K562 (cell line): ENCODE measurements around the gene OBSL1. TPM values are rescaled to one million over a fixed set of nuclear protein-coding genes. Genes with fewer than 3 reads are reported as not detected.

Experiments
- CUX1 ChIP-seq: fragments of 200-800 bp; sonication (Bioruptor generic); IDR thresholded peaks from 2 replicates; pipeline ENCODE4 v1.6.1; 2016; ENCODE audit warnings: missing genetic modification characterization, missing compliant biosample characterization
- E2F6 ChIP-seq, 2 experiments: IDR thresholded peaks; 2 replicates each; pipeline ENCODE4 v1.6.1; 2011; ENCODE audit warnings: borderline replicate concordance in 1 of 2, control low read depth in 1 of 2, low read depth in 1 of 2, low read length in 1 of 2, mild to moderate bottlenecking in 1 of 2, mixed read lengths in 1 of 2, moderate library complexity in 1 of 2; ENCODE audit not compliant: insufficient read depth in 1 of 2, insufficient read length in 1 of 2, poor library complexity in 1 of 2, severe bottlenecking in 1 of 2; ENCODE audit errors: extremely low read depth in 1 of 2
- ELF2 ChIP-seq: fragments of 250-450 bp; sonication (Bioruptor Pico); IDR thresholded peaks from 2 replicates; pipeline ENCODE4 v1.5.0; 2021; ENCODE audit warnings: mild to moderate bottlenecking
- ELK1 ChIP-seq: sonication (generic); formaldehyde crosslinking; IDR thresholded peaks from 2 replicates; pipeline ENCODE4 v1.8.1; 2022; ENCODE audit warnings: missing genetic modification reagents
- JUNB ChIP-seq: fragments of 450-650 bp; formaldehyde crosslinking; conservative IDR thresholded peaks from 2 replicates; pipeline ENCODE4 v1.4.0; 2020; ENCODE audit warnings: mild to moderate bottlenecking
- JUND ChIP-seq, 2 experiments: IDR thresholded peaks; 2 replicates in 1 of 2; 3 replicates in 1 of 2; pipeline ENCODE4 v1.6.1; 2011; ENCODE audit warnings: borderline replicate concordance in 2 of 2, low read depth in 2 of 2, low read length in 2 of 2, improper control_type of control experiment in 1 of 2, missing biosample characterization in 1 of 2, missing genetic modification characterization in 1 of 2, missing genetic modification reagents in 1 of 2
- MYC ChIP-seq, 2 experiments: fragments of 250-450 bp in 1 of 2; sonication (Bioruptor Pico) in 1 of 2; IDR thresholded peaks; 2 replicates each; pipeline versions ENCODE4 v1.5.1 to v1.6.1; 2012 to 2021; ENCODE audit warnings: low read depth in 2 of 2, borderline replicate concordance in 1 of 2, improper control_type of control experiment in 1 of 2, low read length in 1 of 2, mild to moderate bottlenecking in 1 of 2, moderate library complexity in 1 of 2
- SAFB ChIP-seq: fragments of 200-400 bp; formaldehyde crosslinking; IDR thresholded peaks from 2 replicates; pipeline ENCODE4 v1.6.1; 2017; ENCODE audit warnings: low read depth, low read length, borderline replicate concordance
- SMAD4 ChIP-seq: fragments of 250-450 bp; sonication (Bioruptor Pico); conservative IDR thresholded peaks from 2 replicates; pipeline ENCODE4 v1.8.0; 2021; ENCODE audit warnings: inconsistent platforms, mild to moderate bottlenecking, moderate library complexity
- SRSF7 ChIP-seq: fragments of 200-400 bp; formaldehyde crosslinking; optimal IDR thresholded peaks from 2 replicates; pipeline ENCODE3; 2017; ENCODE audit warnings: mild to moderate bottlenecking, low read depth, low read length
- ZBTB9 ChIP-seq: fragments of 450-650 bp; formaldehyde crosslinking; IDR thresholded peaks from 2 replicates; pipeline ENCODE4 v1.4.0; 2020; ENCODE audit warnings: mild to moderate bottlenecking, moderate library complexity
- ZNF324 ChIP-seq: fragments of 250-450 bp; sonication (Bioruptor Pico); IDR thresholded peaks from 2 replicates; pipeline ENCODE4 v1.4.0; 2020; ENCODE audit warnings: mild to moderate bottlenecking
- ZNF589 ChIP-seq: fragments of 200-800 bp; sonication (Bioruptor generic); IDR thresholded peaks from 2 replicates; pipeline ENCODE4 v1.6.1; 2016; ENCODE audit warnings: low read depth, missing genetic modification characterization, missing compliant biosample characterization
- polyA plus RNA-seq, 8 experiments: library from polyadenylated mRNA; depleted of rRNA in 4 of 8; stranded (reverse) in 5 of 8; unstranded in 3 of 8; fragments of >200 nt; fragmentation: Nextera tagmentation in 2 of 8; fragmentation: Illumina TruSeq in 1 of 8; extraction: Ambion mirVana in 2 of 8; extraction: Trizol in 1 of 8; gene quantifications; 2 replicates each; pipeline versions ENCODE4 v1.2.1 to v1.2.3, GENCODE V29; 2011 to 2014; ENCODE audit warnings: inconsistent platforms in 1 of 8, missing spikeins in 1 of 8
- total RNA-seq, 7 experiments: library from RNA; depleted of rRNA in 6 of 7; stranded (reverse); fragments of >200 nt in 6 of 7; fragmentation: Illumina TruSeq in 2 of 7; extraction: Trizol in 2 of 7; gene quantifications; 2 replicates each; pipeline versions ENCODE4 v1.2.1 to v1.2.3, GENCODE V29; 2011 to 2021; ENCODE audit warnings: low replicate concordance in 1 of 7

Gene OBSL1
- total and polyA plus RNA-seq, 9 of the 15 experiments (the other 6 are each of a cell fraction or from before 2014, with no cell fraction given) = 1.2 to 26.6 (median 8.6) TPM

GRCh38 chr2:219522111-219523030 lies 49.0 kb downstream of the OBSL1 start (continued):
- TF ChIP-seq CUX1 (no peak), JUNB (CRISPR knock-in tag) (no peak), ZBTB9 (CRISPR knock-in tag) (peak; percentile 70), SMAD4 (CRISPR knock-in tag) (peak; percentile 53; the same call in 1 of the 2 replicates), ELF2 (CRISPR knock-in tag) (no peak), E2F6 (IDR thresholded peaks at IDR 0.05; ENCODE audit: borderline replicate concordance in 1 of 2, extremely low read depth in 1 of 2, insufficient read depth in 1 of 2, insufficient read length in 1 of 2, low read depth in 1 of 2, low read length in 1 of 2, poor library complexity in 1 of 2, severe bottlenecking in 1 of 2) (peak; percentile 42 to 86), JUND (IDR thresholded peaks at IDR 0.05; ENCODE audit: borderline replicate concordance, low read depth, low read length) (peak; percentile 74), JUND (tag; IDR thresholded peaks at IDR 0.05; ENCODE audit: borderline replicate concordance, low read depth, low read length) (no peak; the same call in 2 of the 3 replicates), ZNF589 (CRISPR knock-in tag) (peak; percentile 76; the same call in 1 of the 2 replicates), MYC (IDR thresholded peaks at IDR 0.05; ENCODE audit: low read depth, low read length) (0 out of 2 replicates have a peak, but pooled peaks have one; percentile 23), MYC (CRISPR knock-in tag; IDR thresholded peaks at IDR 0.05; ENCODE audit: borderline replicate concordance, low read depth) (no peak), ZNF324 (CRISPR knock-in tag) (no peak), SAFB (no peak), ELK1 (CRISPR knock-in tag) (no peak), SRSF7 (no peak)
